ENCODE results near the gene GARS1. TPM values are rescaled to one million over a fixed set of nuclear protein-coding genes. Genes with fewer than 3 reads are reported as not detected.

Gene GARS1
- total RNA-seq, 2 donors from 2014 or later: 35.5 to 72.6 TPM

DNA sequence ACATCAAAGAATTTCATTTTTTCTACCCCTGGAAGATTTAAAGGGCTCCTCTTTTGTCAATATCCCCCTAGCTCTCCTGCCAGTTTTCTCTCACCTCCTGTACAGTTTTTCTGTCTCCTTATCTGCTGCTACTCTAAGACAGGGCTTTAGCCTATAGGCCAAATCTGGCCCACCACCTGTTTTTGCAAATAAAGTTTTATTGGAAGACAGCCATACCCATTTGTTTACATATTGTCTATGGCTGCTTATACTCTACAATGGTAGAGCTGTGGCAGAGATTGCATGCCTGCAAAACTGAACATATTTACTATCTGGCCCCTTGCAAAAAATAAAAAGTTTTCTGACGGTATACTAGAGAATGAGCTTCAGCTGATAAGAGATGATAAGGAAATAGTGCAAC is 37.4 kb upstream of the GARS1 start:
- no peak for TF ChIP-seq CTCF (IDR thresholded peaks at IDR 0.05)
- no peak for DNase-seq (ENCODE audit: low spot score)
- no peaks in the 10 kb centered on the region for H3K36me3 ChIP-seq

DNA sequence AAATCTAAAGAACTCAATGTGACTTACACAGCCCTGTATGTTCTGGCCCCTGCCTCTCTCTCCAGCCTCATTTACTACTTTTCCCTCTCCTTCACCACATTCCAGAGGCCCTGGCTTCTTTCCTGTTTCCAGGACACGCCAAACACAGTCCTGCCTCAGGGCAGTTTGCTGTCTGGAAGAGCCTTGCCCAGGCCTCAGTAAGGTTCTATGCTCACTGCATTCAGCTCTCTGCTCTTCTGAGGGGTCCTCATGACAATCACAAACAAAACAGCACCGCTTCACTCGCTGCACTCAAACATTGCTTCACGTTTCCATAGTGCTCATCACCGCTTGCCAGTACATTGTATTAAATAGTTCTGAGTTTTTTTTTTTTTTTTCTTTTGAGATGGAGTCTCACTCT is 35.1 kb upstream of the GARS1 start:
- DNase-seq (ENCODE audit: low spot score): no peak
- Histone ChIP-seq H3K27ac (no peak overlapping the region), H3K9me3 (no peaks in the 10 kb centered on the region), H3K36me3 (peaks cover 8% of the 10 kb centered on the region), H3K4me3 (no peak overlapping the region), H3K27me3 (no peaks in the 10 kb centered on the region), H3K4me1 (peaks cover 0 to 17% of the 10 kb centered on the region in 2 donors)
- TF ChIP-seq CTCF (IDR thresholded peaks at IDR 0.05): no peak

More for the DNA sequence above, 37.4 kb upstream of the GARS1 start:
- Histone ChIP-seq H3K4me1 (peaks cover 0 to 4% of the 10 kb centered on the region in 2 donors), H3K9me3 (no peaks in the 10 kb centered on the region), H3K27me3 (no peaks in the 10 kb centered on the region), H3K27ac (no peak overlapping the region), H3K4me3 (no peak overlapping the region)

DNA sequence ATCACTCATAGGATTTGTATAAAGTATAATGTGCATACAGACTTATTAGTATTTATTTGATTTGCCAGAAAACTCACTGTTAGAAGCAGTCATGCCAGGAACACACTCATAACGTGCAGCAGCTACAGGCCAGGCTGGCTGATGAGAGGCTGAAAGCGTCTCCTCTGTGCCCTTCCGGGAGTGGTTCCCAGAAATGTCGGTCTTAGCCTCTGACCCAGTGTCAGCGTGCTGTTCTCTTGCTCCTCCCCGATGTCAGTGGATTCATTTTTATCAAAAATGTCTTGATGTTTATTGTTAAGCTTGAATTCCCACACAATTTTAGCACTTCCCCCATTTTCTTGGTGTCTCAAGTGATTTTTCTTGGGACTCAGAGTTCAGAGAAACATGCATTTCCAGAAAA is 33.3 kb upstream of the GARS1 start:
- H3K9me3 ChIP-seq: no peaks in the 10 kb centered on the region
- no peak for TF ChIP-seq CTCF (IDR thresholded peaks at IDR 0.05)
- no peak overlapping the region for H3K4me3 ChIP-seq
- DNase-seq (ENCODE audit: low spot score): no peak
- no peak overlapping the region for H3K27ac ChIP-seq
- peaks cover 0 to 17% of the 10 kb centered on the region in 2 donors for H3K4me1 ChIP-seq
- peaks cover 16% of the 10 kb centered on the region for H3K36me3 ChIP-seq
- H3K27me3 ChIP-seq: no peaks in the 10 kb centered on the region

DNA sequence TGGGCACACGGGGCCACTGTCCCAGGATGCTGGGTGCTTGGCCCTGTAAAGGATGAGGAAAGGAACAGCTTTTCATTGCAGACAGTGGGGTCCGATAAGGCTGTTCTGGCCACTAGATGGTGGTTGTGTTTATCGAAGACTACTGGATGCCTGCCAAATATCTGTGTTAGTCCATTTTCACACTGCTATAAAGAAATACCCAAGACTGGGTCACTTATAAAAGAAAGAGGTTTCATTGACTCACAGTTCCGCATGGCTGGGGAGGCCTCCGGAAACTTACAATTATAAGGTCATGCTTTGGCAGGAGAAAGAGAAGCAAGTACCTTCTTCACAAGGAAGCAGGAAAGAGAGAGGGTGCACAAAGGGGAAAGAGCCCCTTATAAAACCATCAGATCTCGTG is 32.2 kb upstream of the GARS1 start:
- no peak for TF ChIP-seq CTCF (IDR thresholded peaks at IDR 0.05)
- Histone ChIP-seq H3K4me1 (peaks cover 0 to 17% of the 10 kb centered on the region in 2 donors), H3K9me3 (no peaks in the 10 kb centered on the region), H3K27ac (peak overlapping the region in 1 of 2 donors; percentile 33), H3K36me3 (peaks cover 16% of the 10 kb centered on the region), H3K4me3 (no peak overlapping the region), H3K27me3 (no peaks in the 10 kb centered on the region)
- DNase-seq (ENCODE audit: low spot score): no peak

DNA sequence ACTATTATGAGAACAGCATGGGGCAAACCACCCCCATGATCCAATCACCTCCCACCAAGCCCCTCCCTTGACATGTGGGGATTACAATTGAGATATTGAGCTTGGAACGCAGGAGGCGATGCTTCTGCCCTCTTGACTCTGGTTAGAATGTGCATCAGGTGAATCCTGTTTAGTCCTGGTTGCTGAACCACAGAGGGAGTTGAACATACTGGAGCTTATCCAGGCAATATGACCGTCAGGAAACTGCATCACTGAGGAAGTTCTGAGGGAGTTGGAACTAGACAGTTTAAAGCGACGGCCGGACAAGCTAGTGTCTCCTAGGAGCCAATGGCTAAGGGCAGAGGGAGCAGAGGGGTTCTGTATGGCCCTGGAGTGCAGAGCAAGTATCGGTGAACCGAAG is 31.8 kb upstream of the GARS1 start:
- no peak for TF ChIP-seq CTCF (IDR thresholded peaks at IDR 0.05)
- Histone ChIP-seq H3K27me3 (no peaks in the 10 kb centered on the region), H3K36me3 (peaks cover 19% of the 10 kb centered on the region), H3K4me3 (no peak overlapping the region), H3K4me1 (peaks cover 0 to 17% of the 10 kb centered on the region in 2 donors), H3K9me3 (no peaks in the 10 kb centered on the region), H3K27ac (peak overlapping the region in 1 of 2 donors; percentile 33)
- no peak for DNase-seq (ENCODE audit: low spot score)

DNA sequence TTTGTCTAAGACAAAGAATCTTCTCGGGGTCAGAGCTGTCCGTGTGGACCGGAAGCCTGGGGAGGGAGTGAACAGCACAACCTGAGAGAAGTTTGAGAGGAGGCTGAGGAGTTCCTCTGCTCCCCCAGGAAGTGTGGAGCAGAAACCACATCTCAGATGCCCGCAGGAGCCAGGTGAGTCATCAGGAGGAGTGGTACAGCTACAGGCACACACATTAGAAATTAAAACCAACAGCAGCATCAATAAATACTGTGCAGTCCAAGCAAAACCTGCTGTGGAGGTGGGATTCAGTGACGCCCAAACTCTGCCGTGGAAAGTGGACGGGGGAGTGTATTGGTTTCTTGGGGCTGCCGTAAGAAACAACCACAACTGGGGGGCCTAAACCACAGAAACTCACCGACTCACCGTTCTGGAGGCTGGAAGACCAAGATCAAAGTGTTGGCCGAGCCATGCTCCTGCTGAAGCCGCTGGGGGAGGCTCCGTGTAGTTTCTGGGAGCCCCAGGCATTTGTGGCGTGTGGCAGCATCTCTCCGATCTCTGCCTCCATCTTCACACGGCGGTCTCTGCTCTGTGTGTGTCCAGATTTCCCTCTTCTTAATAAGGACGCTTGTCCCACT is 31.2 kb upstream of the GARS1 start:
- DNase-seq (ENCODE audit: low spot score): no peak

More for the DNA sequence above, 31.2 kb upstream of the GARS1 start:
- peaks cover 24% of the 10 kb centered on the region for H3K36me3 ChIP-seq
- H3K27ac ChIP-seq: peak overlapping the region in 1 of 2 donors; percentile 29
- H3K4me1 ChIP-seq: peaks cover 0 to 17% of the 10 kb centered on the region in 2 donors
- no peaks in the 10 kb centered on the region for H3K9me3 ChIP-seq
- no peak overlapping the region for H3K4me3 ChIP-seq
- no peak for TF ChIP-seq CTCF (IDR thresholded peaks at IDR 0.05)
- no peaks in the 10 kb centered on the region for H3K27me3 ChIP-seq

Measured in right atrium auricular region (tissue), 2 donors.